Testis (tissue), 3 donors: Measurements from ENCODE around the gene MT3. TPM values are rescaled to one million over a fixed set of nuclear protein-coding genes. Genes with fewer than 3 reads are reported as not detected.

Source experiments
- DNase-seq: peaks from one replicate; pipeline ENCODE4 v3.0.0-alpha.2; 2019
- H3K27ac ChIP-seq, 2 donors: fragments of 200-600 bp; sonication (generic); one replicate each; pipeline ENCODE4 v1.5.1; 2019
- H3K27me3 ChIP-seq: fragments of 200-600 bp; sonication (generic); one replicate; pipeline ENCODE4 v1.5.1; 2019
- H3K36me3 ChIP-seq: fragments of 200-600 bp; sonication (generic); one replicate; pipeline ENCODE4 v1.5.1; 2017; ENCODE audit warnings: low read depth; ENCODE audit errors: missing control alignments
- H3K4me1 ChIP-seq: fragments of 200-600 bp; sonication (generic); one replicate; pipeline ENCODE4 v1.5.1; 2019
- H3K4me3 ChIP-seq, 2 donors: fragments of 200-600 bp; sonication (generic); one replicate each; pipeline ENCODE4 v1.5.1; 2017 to 2019
- H3K9me3 ChIP-seq: fragments of 200-600 bp; sonication (generic); one replicate; pipeline ENCODE4 v1.5.1; 2017
- CTCF ChIP-seq, 3 experiments: fragments of 450-650 bp in 2 of 3; fragments of 200-600 bp in 1 of 3; sonication (generic) in 1 of 3; IDR thresholded peaks; one replicate each; pipeline ENCODE4 v1.5.1; 2016 to 2019; ENCODE audit warnings: antibody characterized with exemption in 3 of 3, mild to moderate bottlenecking in 2 of 3, moderate library complexity in 1 of 3
- POLR2A ChIP-seq: fragments of 450-650 bp; IDR thresholded peaks from one replicate; pipeline ENCODE4 v1.6.1; 2017; ENCODE audit warnings: antibody characterized with exemption, mild to moderate bottlenecking, moderate library complexity
- WGBS, 2 donors: methylation state at CpG; one replicate each; pipeline ENCODE4 v1.1.5; 2018; 5-methylcytosine and 5-hydroxymethylcytosine counted together
- intact Hi-C: fragments of 100-400 bp; cut with DNase I; formaldehyde crosslinking; loops from one replicate; pipeline ENCODE4 v1.15.1; 2023; ENCODE audit warnings: low total_unique reads
- polyA plus RNA-seq: library from polyadenylated mRNA; stranded (reverse); fragments of 350-450 nt; fragmentation: Illumina TruSeq; extraction: RNeasy Lipid Tissue Mini Kit (QIAGEN cat#74804); gene quantifications from one replicate; pipeline ENCODE4 v1.2.3, GENCODE V29; 2014; ENCODE audit warnings: low read depth, low replicate concordance; ENCODE audit not compliant: insufficient read depth
- total RNA-seq, 2 donors: library from RNA; depleted of rRNA; stranded (reverse); fragments of >200 nt; gene quantifications; one replicate each; pipeline ENCODE4 v1.2.3, GENCODE V29; 2016

MT3 gene
- total and polyA plus RNA-seq, 3 donors from 2014 or later = 4.6 to 12.0 TPM; not detected in 1

GRCh38 chr16:56584276-56584675 lies 5.1 kb upstream of the MT3 start:
- no peak overlapping the region for H3K4me3 ChIP-seq
- H3K9me3 ChIP-seq = no peaks in the 10 kb centered on the region
- no peak for DNase-seq
- no peak overlapping the region for H3K27ac ChIP-seq
- H3K36me3 ChIP-seq = no peaks in the 10 kb centered on the region
- intact Hi-C loops = loop anchor here (10.0 kb wide), 1 partner anchor 121 kb away; no protein-coding TSS in a partner anchor
- TF ChIP-seq POLR2A (no peak), CTCF (IDR thresholded peaks at IDR 0.05) (no peak)
- no peaks in the 10 kb centered on the region for H3K27me3 ChIP-seq
- WGBS, 2 donors = 85 to 88% methylated on average over 11 of the region's 11 CpGs
- H3K4me1 ChIP-seq = no peaks in the 10 kb centered on the region

GRCh38 chr16:56588781-56589140 lies 567 bp upstream of the MT3 start:
- DNase-seq = no peak
- Histone ChIP-seq H3K36me3 (no peaks in the 10 kb centered on the region), H3K27ac (no peak overlapping the region), H3K4me1 (peaks cover 9% of the 10 kb centered on the region), H3K4me3 (peak overlapping the region; percentile 32 to 51), H3K9me3 (no peaks in the 10 kb centered on the region), H3K27me3 (no peaks in the 10 kb centered on the region)
- WGBS, 2 donors = 40 to 44% methylated on average over 9 of the region's 9 CpGs
- no peak for TF ChIP-seq POLR2A
- no peak for TF ChIP-seq CTCF (IDR thresholded peaks at IDR 0.05)
- intact Hi-C loops = loop anchor here (10.0 kb wide), 1 partner anchor 116 kb away; no protein-coding TSS in a partner anchor

- WGBS, 2 donors = 55 to 57% methylated on average over 4 of the region's 4 CpGs
- intact Hi-C loops = no loop called here
- Histone ChIP-seq H3K27me3 (no peaks in the 10 kb centered on the region), H3K9me3 (no peaks in the 10 kb centered on the region), H3K4me3 (no peak overlapping the region), H3K4me1 (peaks cover 9% of the 10 kb centered on the region), H3K36me3 (no peaks in the 10 kb centered on the region), H3K27ac (no peak overlapping the region)
- no peak for TF ChIP-seq CTCF (IDR thresholded peaks at IDR 0.05)
- no peak for TF ChIP-seq POLR2A
- DNase-seq = peak; percentile 25
These were observed 2.2 kb downstream of the MT3 start for GRCh38 chr16:56591377-56592060.

- no peaks in the 10 kb centered on the region for H3K9me3 ChIP-seq
- no peak for TF ChIP-seq CTCF (IDR thresholded peaks at IDR 0.05)
- TF ChIP-seq POLR2A = no peak
These were observed 4.4 kb downstream of the MT3 start for GRCh38 chr16:56593573-56594291.

More at GRCh38 chr16:56593573-56594291, 4.4 kb downstream of the MT3 start:
- no peak overlapping the region for H3K27ac ChIP-seq
- no peak for DNase-seq
- no peak overlapping the region for H3K4me3 ChIP-seq
- H3K4me1 ChIP-seq = peaks cover 9% of the 10 kb centered on the region
- 81 to 97% methylated on average over 6 of the region's 6 CpGs for whole genome bisulfite sequencing, 2 donors
- intact Hi-C loops = no loop called here
- no peaks in the 10 kb centered on the region for H3K27me3 ChIP-seq
- no peaks in the 10 kb centered on the region for H3K36me3 ChIP-seq
